ENCODE results near the gene ZDHHC9. TPM values are rescaled to one million over a fixed set of nuclear protein-coding genes. Genes with fewer than 3 reads are reported as not detected.

ZDHHC9 gene
- total RNA-seq, 2 experiments from 2014 or later = 10.4 to 11.1 TPM

- intact Hi-C loops (cut with micrococcal nuclease) = loop anchor here (10.0 kb wide), 1 partner anchor 69 kb away; no protein-coding TSS in a partner anchor
- no peak for TF ChIP-seq CTCF (IDR thresholded peaks at IDR 0.05)
- Mint-ChIP-seq H3K4me3 (peak overlapping the region; percentile 64), H3K36me3 (ENCODE audit: low read depth) (no peaks in the 10 kb centered on the region), H3K9me3 (no peaks in the 10 kb centered on the region), H3K27me3 (no peaks in the 10 kb centered on the region), H3K4me1 (ENCODE audit: low read depth) (peaks cover 58% of the 10 kb centered on the region), H3K27ac (peak overlapping the region; percentile 82)
- ChIA-PET POLR2A (interaction anchor here (0.6 to 2.0 kb wide), 8 partner anchors 11 to 67 kb away, joined by 3 to 19 read pairs (median 3); partner anchors contain the start of gene SASH3), CTCF (interaction anchor here (0.6 to 4.2 kb wide), 19 partner anchors 10 to 170 kb away, joined by 3 to 26 read pairs (median 4); no protein-coding TSS in a partner anchor)
- DNase-seq (peak; percentile 48), ATAC-seq (peak; percentile 50)
Measured at GRCh38 chrX:129755779-129756650, 87.7 kb downstream of the ZDHHC9 start.

- peak; percentile 38 for DNase-seq
- Mint-ChIP-seq H3K27ac (no peak overlapping the region), H3K27me3 (no peaks in the 10 kb centered on the region), H3K4me1 (ENCODE audit: low read depth) (peaks cover 43% of the 10 kb centered on the region), H3K36me3 (ENCODE audit: low read depth) (no peaks in the 10 kb centered on the region), H3K9me3 (no peaks in the 10 kb centered on the region), H3K4me3 (no peak overlapping the region)
- POLR2A ChIA-PET = interaction anchor here (1.4 to 1.8 kb wide), 2 partner anchors 9 to 15 kb away, joined by 5 to 7 read pairs; no protein-coding TSS in a partner anchor
- CTCF ChIA-PET = interaction anchor here (0.5 to 4.2 kb wide), 16 partner anchors 9 to 116 kb away, joined by 3 to 26 read pairs (median 3); no protein-coding TSS in a partner anchor
- TF ChIP-seq CTCF (IDR thresholded peaks at IDR 0.05) = peak; percentile 61
- intact Hi-C loops (cut with micrococcal nuclease) = loop anchor here (10.0 kb wide), 1 partner anchor 70 kb away; no protein-coding TSS in a partner anchor
- no peak for ATAC-seq
Measured at GRCh38 chrX:129754056-129755024, 89.3 kb downstream of the ZDHHC9 start.

Other genes starting within 250 kb of the ZDHHC9 start
- 1 to 10 TPM; 3.5 TPM for gene APLN, start 188.9 kb downstream of the ZDHHC9 start, total RNA-seq
- under 1 TPM; 0.16 to 0.38 TPM for gene XPNPEP2, start 104.9 kb downstream of the ZDHHC9 start, total RNA-seq
- 100 to 1,000 TPM; 117 to 123 TPM for gene SASH3, start 63.9 kb downstream of the ZDHHC9 start, total RNA-seq
- gene UTP14A, start 62.3 kb upstream of the ZDHHC9 start, total RNA-seq = 10 to 100 TPM; 33.1 to 34.0 TPM
- 1 to 10 TPM; 7.1 to 9.9 TPM for gene BCORL1, start 138.7 kb upstream of the ZDHHC9 start, total RNA-seq

Data from activated CD8-positive, alpha-beta T cell treated with anti-CD3 and anti-CD28 coated beads for 36 hours (primary cell).